Nephron (organoid): Measurements from ENCODE around the gene NDUFS3.
A peak's percentile ranks its signal among the peaks of the same experiment; 100 is the strongest.
"Not testable (repeated sequence)": the region's sequence is repeated elsewhere in the genome, so short reads cannot be mapped to it uniquely, and the experiment has no call there.

Source experiments
- H3K27ac Mint-ChIP-seq, 3 experiments: 2 replicates each; pipeline ENCODE4 v1.8.0; 2020; ENCODE audit warnings: mixed read lengths in 3 of 3, mild to moderate bottlenecking in 2 of 3, moderate library complexity in 1 of 3
- H3K27me3 Mint-ChIP-seq: 2 replicates; pipeline ENCODE4 v1.8.0; 2021; ENCODE audit warnings: low read depth, mild to moderate bottlenecking, moderate library complexity, mixed read lengths
- H3K36me3 Mint-ChIP-seq: 2 replicates; pipeline ENCODE4 v1.8.0; 2020; ENCODE audit warnings: low read depth, mixed read lengths
- H3K4me1 Mint-ChIP-seq: 2 replicates; pipeline ENCODE4 v1.8.0; 2020; ENCODE audit warnings: mixed read lengths
- H3K4me3 Mint-ChIP-seq, 3 experiments: 2 replicates each; pipeline ENCODE4 v1.8.0; 2020; ENCODE audit warnings: mild to moderate bottlenecking in 3 of 3, mixed read lengths in 3 of 3, moderate library complexity in 2 of 3
- H3K9me3 Mint-ChIP-seq: 2 replicates; pipeline ENCODE4 v1.8.0; 2020; ENCODE audit warnings: mixed read lengths
- CTCF ChIP-seq, 3 experiments: fragments of 200-600 bp; sonication (generic); IDR thresholded peaks; one replicate each; pipeline ENCODE4 v1.5.0; 2021; ENCODE audit warnings: antibody characterized with exemption in 3 of 3; ENCODE audit not compliant: unreplicated experiment in 3 of 3

The NDUFS3 gene

GRCh38 chr11:47558695-47559094, 20.2 kb upstream of the NDUFS3 start:
- Mint-ChIP-seq H3K27ac (no peak overlapping the region), H3K9me3 (no peaks in the 10 kb centered on the region), H3K4me1 (no peaks in the 10 kb centered on the region), H3K27me3 (no peaks in the 10 kb centered on the region), H3K36me3 (no peaks in the 10 kb centered on the region), H3K4me3 (no peak overlapping the region)
- TF ChIP-seq CTCF (IDR thresholded peaks at IDR 0.05; ENCODE audit: unreplicated experiment in 3 of 3) = no peak

GRCh38 chr11:47560426-47560825, 18.4 kb upstream of the NDUFS3 start:
- Mint-ChIP-seq H3K36me3 (no peaks in the 10 kb centered on the region), H3K4me1 (peaks cover 4% of the 10 kb centered on the region), H3K9me3 (no peaks in the 10 kb centered on the region), H3K27me3 (no peaks in the 10 kb centered on the region), H3K4me3 (peak overlapping the region in 1 of 3 experiments; percentile 46), H3K27ac (no peak overlapping the region)
- TF ChIP-seq CTCF (IDR thresholded peaks at IDR 0.05; ENCODE audit: unreplicated experiment in 3 of 3) = no peak

GRCh38 chr11:47562393-47562792, 16.5 kb upstream of the NDUFS3 start:
- not testable (repeated sequence) for H3K27ac Mint-ChIP-seq, H3K4me1 Mint-ChIP-seq, H3K9me3 Mint-ChIP-seq, H3K36me3 Mint-ChIP-seq, H3K27me3 Mint-ChIP-seq
- peak overlapping the region in 1 of 3 experiments; percentile 35 for H3K4me3 Mint-ChIP-seq

GRCh38 chr11:47564366-47564765, 14.5 kb upstream of the NDUFS3 start:
- H3K36me3 Mint-ChIP-seq, H3K27me3 Mint-ChIP-seq, H3K27ac Mint-ChIP-seq, H3K9me3 Mint-ChIP-seq, H3K4me1 Mint-ChIP-seq: not testable (repeated sequence)
- H3K4me3 Mint-ChIP-seq = peak overlapping the region; percentile 62 to 79 (median 75)

GRCh38 chr11:47564933-47565339, 13.9 kb upstream of the NDUFS3 start:
- Mint-ChIP-seq H3K9me3 (no peaks in the 10 kb centered on the region), H3K4me3 (peak overlapping the region; percentile 75 to 79 (median 77)), H3K36me3 (peaks cover 7% of the 10 kb centered on the region), H3K27ac (peak overlapping the region in 1 of 3 experiments; percentile 35), H3K4me1 (peaks cover 9% of the 10 kb centered on the region), H3K27me3 (no peaks in the 10 kb centered on the region)
- TF ChIP-seq CTCF (IDR thresholded peaks at IDR 0.05; ENCODE audit: unreplicated experiment in 3 of 3) = no peak

GRCh38 chr11:47565340-47566148, 13.3 kb upstream of the NDUFS3 start, which contains the start of gene PTPMT1:
PTPMT1 (plus strand) TSS chr11:47565599; CDS start chr11:47565623, 24 bp downstream.
- peak within 1 kb of the TSS; percentile 81 to 84 (median 82) for H3K4me3 Mint-ChIP-seq
- H3K9me3 Mint-ChIP-seq = no peaks in the 10 kb centered on the region
- H3K4me1 Mint-ChIP-seq = peaks cover 9% of the 10 kb centered on the region
- no peaks in the 10 kb centered on the region for H3K27me3 Mint-ChIP-seq
- no peak for TF ChIP-seq CTCF (IDR thresholded peaks at IDR 0.05; ENCODE audit: unreplicated experiment in 3 of 3)
- H3K27ac Mint-ChIP-seq = peak within 1 kb of the TSS; percentile 57 to 72 (median 69)
- H3K36me3 Mint-ChIP-seq = peaks cover 7% of the 10 kb centered on the region

- Mint-ChIP-seq H3K27me3 (no peaks in the 10 kb centered on the region), H3K9me3 (no peaks in the 10 kb centered on the region), H3K4me3 (peak overlapping the region; percentile 81 to 84 (median 82)), H3K4me1 (peaks cover 9% of the 10 kb centered on the region), H3K36me3 (peaks cover 12% of the 10 kb centered on the region), H3K27ac (peak overlapping the region; percentile 57 to 72 (median 69))
- TF ChIP-seq CTCF (IDR thresholded peaks at IDR 0.05; ENCODE audit: unreplicated experiment in 3 of 3) = no peak
Observed at GRCh38 chr11:47566149-47566698, 12.7 kb upstream of the NDUFS3 start.
